GM12878 (cell line): ENCODE data around the gene DYNLT4. TPM values are rescaled to one million over a fixed set of nuclear protein-coding genes. Genes with fewer than 3 reads are reported as not detected.

Experiments used
- ATAC-seq: fragments of 200-7000 bp; cut with Tn5 transposase; 3 replicates; pipeline ENCODE4 v1.9.1; 2020; ENCODE audit warnings: mild to moderate bottlenecking, moderate library complexity
- BruUV-seq: library from RNA; stranded (reverse); fragments of 400-500 nt; replicated peaks from 2 replicates; lab custom pipeline; 2021; lab: Mats Ljungman, UMichigan
- CTCF ChIA-PET: fragments of 300-600 bp; sonication (Branson Sonifier 250); formaldehyde crosslinking; extraction: SDS; loops from one replicate; lab custom pipeline; 2021; ENCODE audit warnings: inconsistent platforms; lab: Yijun Ruan, JAX
- POLR2A ChIA-PET: fragments of 350-600 bp; formaldehyde crosslinking; extraction: SDS; loops from one replicate; lab custom pipeline; 2021; ENCODE audit warnings: inconsistent platforms; lab: Charles Lee
- RAD21 ChIA-PET: fragments of 300-600 bp; sonication (Branson Sonifier 250); formaldehyde crosslinking; loops from one replicate; lab custom pipeline; 2023; ENCODE audit warnings: antibody characterized with exemption; ENCODE audit not compliant: unreplicated experiment; lab: Charles Lee
- SMC1A ChIA-PET: fragments of 300-600 bp; sonication (Branson Sonifier 250); formaldehyde crosslinking; loops from one replicate; lab custom pipeline; 2023; ENCODE audit not compliant: unreplicated experiment, uncharacterized antibody; lab: Charles Lee
- DNase-seq: peaks from one replicate; pipeline ENCODE4 v3.0.0-alpha.2; 2011; ENCODE audit warnings: low read depth, low spot score
- FAIRE-seq: peaks from 3 replicates; lab custom pipeline; 2011; peaks lifted over from hg19 to GRCh38; lab: Jason Lieb, UNC
- H2AFZ ChIP-seq: 2 replicates; pipeline ENCODE4 v1.6.0; 2011; ENCODE audit warnings: low read depth, low read length, control low read depth; ENCODE audit not compliant: control insufficient read depth
- H3K27ac ChIP-seq: 2 replicates; pipeline ENCODE4 v1.5.1; 2011; ENCODE audit warnings: control low read depth; ENCODE audit not compliant: control insufficient read depth, insufficient read depth
- H3K27me3 ChIP-seq, 2 experiments: replicated peaks in 1 of 2; 2 replicates each; pipeline versions ENCODE4 v1.6.0 to v1.6.1; 2011; ENCODE audit warnings: low read length in 1 of 2; ENCODE audit not compliant: control insufficient read depth in 2 of 2, insufficient read depth in 2 of 2
- H3K36me3 ChIP-seq, 2 experiments: 2 replicates each; pipeline ENCODE4 v1.5.1; 2011; ENCODE audit warnings: low read length in 1 of 2; ENCODE audit not compliant: control insufficient read depth in 2 of 2, insufficient read depth in 2 of 2
- H3K4me1 ChIP-seq: 2 replicates; pipeline ENCODE4 v1.6.1; 2011; ENCODE audit warnings: mild to moderate bottlenecking, low read length, moderate library complexity, mixed read lengths; ENCODE audit not compliant: control insufficient read depth, insufficient read depth
- H3K4me2 ChIP-seq: 2 replicates; pipeline ENCODE4 v1.6.0; 2011; ENCODE audit warnings: control low read depth; ENCODE audit not compliant: control insufficient read depth, insufficient read depth
- H3K4me3 ChIP-seq: fragments of 200-600 bp; sonication (generic); 2 replicates; pipeline ENCODE4 v1.5.1; 2016
- H3K79me2 ChIP-seq: 2 replicates; pipeline ENCODE4 v1.6.0; 2011; ENCODE audit warnings: low read length; ENCODE audit not compliant: control insufficient read depth, insufficient read depth
- H3K9ac ChIP-seq: 2 replicates; pipeline ENCODE4 v1.8.0; 2011; ENCODE audit warnings: low read length, control low read depth, mixed read lengths; ENCODE audit not compliant: control insufficient read depth, insufficient read depth
- H3K9me3 ChIP-seq: replicated peaks from 3 replicates; pipeline ENCODE4 v1.5.1; 2011; ENCODE audit warnings: mild to moderate bottlenecking, low read length; ENCODE audit not compliant: control insufficient read depth, insufficient read depth
- H4K20me1 ChIP-seq: 2 replicates; pipeline ENCODE4 v1.6.0; 2011; ENCODE audit not compliant: control insufficient read depth, insufficient read depth
- BCLAF1 ChIP-seq: fragments of 450-650 bp; IDR thresholded peaks from 2 replicates; pipeline ENCODE4 v1.6.1; 2017; ENCODE audit warnings: antibody characterized with exemption, mild to moderate bottlenecking, moderate library complexity
- EGR1 ChIP-seq, 2 experiments: IDR thresholded peaks; 1 replicate in 1 of 2; 2 replicates in 1 of 2; pipeline ENCODE4 v1.6.1; 2011 to 2012; ENCODE audit warnings: low read depth in 2 of 2, low read length in 2 of 2, borderline replicate concordance in 1 of 2, mild to moderate bottlenecking in 1 of 2, moderate library complexity in 1 of 2
- ESRRA ChIP-seq: IDR thresholded peaks from 2 replicates; pipeline ENCODE4 v1.6.1; 2012; ENCODE audit warnings: mild to moderate bottlenecking, low read length, improper control_type of control experiment
- GATAD2B ChIP-seq: fragments of 450-650 bp; conservative IDR thresholded peaks from 2 replicates; pipeline ENCODE4 v1.6.1; 2017; ENCODE audit warnings: low read depth, mild to moderate bottlenecking, moderate library complexity
- MAX ChIP-seq: IDR thresholded peaks from 2 replicates; pipeline ENCODE4 v1.6.1; 2012; ENCODE audit warnings: low read depth, low read length, improper control_type of control experiment
- NFYA ChIP-seq: IDR thresholded peaks from 2 replicates; pipeline ENCODE4 v1.6.1; 2011; ENCODE audit warnings: low read depth, mild to moderate bottlenecking, low read length, improper control_type of control experiment, borderline replicate concordance
- NFYB ChIP-seq: IDR thresholded peaks from 2 replicates; pipeline ENCODE4 v1.6.1; 2011; ENCODE audit warnings: low read depth, mild to moderate bottlenecking, low read length, improper control_type of control experiment, moderate library complexity; ENCODE audit not compliant: insufficient read depth
- NKRF ChIP-seq: fragments of 450-650 bp; conservative IDR thresholded peaks from 2 replicates; pipeline ENCODE4 v1.6.1; 2017; ENCODE audit warnings: mild to moderate bottlenecking, moderate library complexity
- SIN3A ChIP-seq: IDR thresholded peaks from 2 replicates; pipeline ENCODE4 v1.6.1; 2012; ENCODE audit warnings: low read depth, low read length, improper control_type of control experiment
- WGBS: methylation state at CpG from one replicate; pipeline ENCODE4 v1.1.6; 2016; ENCODE audit warnings: low lambda C conversion rate; ENCODE audit not compliant: insufficient replicate concordance, insufficient coverage; ENCODE audit errors: missing lambda C conversion rate; 5-methylcytosine and 5-hydroxymethylcytosine counted together
- in situ Hi-C: fragments of 300-500 bp; cut with MboI; formaldehyde crosslinking; loops from 9 replicates; pipeline ENCODE4 v1.14.3; 2018; ENCODE audit warnings: mixed read lengths
- intact Hi-C: fragments of 100-400 bp; cut with micrococcal nuclease; formaldehyde crosslinking; loops from one replicate; pipeline ENCODE4 v1.14.2; 2022; ENCODE audit not compliant: unreplicated experiment
- polyA plus RNA-seq, 11 experiments: library from polyadenylated mRNA; depleted of rRNA in 4 of 11; unstranded in 6 of 11; stranded (reverse) in 5 of 11; fragments of >200 nt; fragmentation: Nextera tagmentation in 4 of 11; fragmentation: Illumina TruSeq in 1 of 11; extraction: Ambion mirVana in 4 of 11; extraction: Trizol in 1 of 11; gene quantifications; 1 replicate in 1 of 11; 2 replicates in 10 of 11; pipeline versions ENCODE4 v1.2.1 to v1.2.3, GENCODE V29; 2011 to 2016; ENCODE audit warnings: inconsistent platforms in 2 of 11, missing spikeins in 2 of 11, low read depth in 1 of 11
- total RNA-seq, 4 experiments: library from RNA; depleted of rRNA in 3 of 4; stranded (reverse); fragments of >200 nt in 3 of 4; fragmentation: Illumina TruSeq in 1 of 4; extraction: Trizol in 1 of 4; gene quantifications; 2 replicates each; pipeline versions ENCODE4 v1.2.1 to v1.2.3, GENCODE V29; 2013 to 2021
- TF ChIP-seq, protein P1 (sequence below): fragments of 450-650 bp; IDR thresholded peaks from 2 replicates; pipeline ENCODE4 v1.6.1; 2017; ENCODE audit warnings: borderline replicate concordance

DYNLT4 gene
- total and polyA plus RNA-seq, 10 of the 15 experiments (the other 5 are each of a cell fraction or from before 2014, with no cell fraction given) = 0.23 to 0.28 TPM; not detected in 8

DNA sequence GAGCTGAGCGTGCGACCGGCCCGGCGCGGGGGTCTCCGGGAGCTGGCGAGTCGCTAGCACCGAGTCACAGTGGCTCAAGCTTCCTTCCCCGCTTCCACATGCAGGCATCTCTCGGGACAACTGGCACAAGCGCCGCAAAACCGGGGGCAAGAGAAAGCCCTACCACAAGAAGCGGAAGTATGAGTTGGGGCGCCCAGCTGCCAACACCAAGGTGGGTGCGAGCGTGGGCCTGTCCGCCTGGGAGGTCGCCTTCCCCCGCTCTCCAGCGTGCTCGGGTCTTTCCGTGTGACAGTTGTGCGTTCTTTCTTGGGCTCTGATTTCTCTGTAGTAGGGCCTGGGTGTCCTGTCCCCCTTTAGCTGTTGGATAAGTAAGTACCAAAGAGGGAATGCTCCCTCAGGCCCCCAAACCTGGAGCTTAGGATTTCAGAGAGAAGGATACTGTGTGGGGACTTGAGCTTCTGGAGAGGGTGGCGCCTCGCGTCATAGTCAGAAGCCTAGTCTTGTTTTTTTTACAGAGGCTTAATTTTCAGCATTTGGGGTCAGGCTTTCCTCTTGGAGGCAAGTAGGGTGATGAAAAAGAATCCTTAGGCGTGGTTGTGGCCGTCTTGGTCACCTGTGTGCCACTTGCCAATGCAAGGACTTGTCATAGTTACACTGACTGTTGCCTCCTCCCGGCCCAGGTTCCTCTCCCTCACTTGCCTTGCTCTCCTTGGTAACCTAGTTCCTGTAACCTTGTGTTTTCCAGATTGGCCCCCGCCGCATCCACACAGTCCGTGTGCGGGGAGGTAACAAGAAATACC lies 31.0 kb downstream of the DYNLT4 start (continued):
- TF ChIP-seq NKRF (0 out of 2 replicates have a peak, but pooled peaks have one; percentile 75), EGR1 (IDR thresholded peaks at IDR 0.05; ENCODE audit: borderline replicate concordance in 1 of 2, low read depth in 2 of 2, low read length in 2 of 2) (0 out of 3 replicates have a peak, but pooled peaks of 1 of the 2 experiments have one; percentile 13), SIN3A (0 out of 2 replicates have a peak, but pooled peaks have one; percentile 22)

DNA sequence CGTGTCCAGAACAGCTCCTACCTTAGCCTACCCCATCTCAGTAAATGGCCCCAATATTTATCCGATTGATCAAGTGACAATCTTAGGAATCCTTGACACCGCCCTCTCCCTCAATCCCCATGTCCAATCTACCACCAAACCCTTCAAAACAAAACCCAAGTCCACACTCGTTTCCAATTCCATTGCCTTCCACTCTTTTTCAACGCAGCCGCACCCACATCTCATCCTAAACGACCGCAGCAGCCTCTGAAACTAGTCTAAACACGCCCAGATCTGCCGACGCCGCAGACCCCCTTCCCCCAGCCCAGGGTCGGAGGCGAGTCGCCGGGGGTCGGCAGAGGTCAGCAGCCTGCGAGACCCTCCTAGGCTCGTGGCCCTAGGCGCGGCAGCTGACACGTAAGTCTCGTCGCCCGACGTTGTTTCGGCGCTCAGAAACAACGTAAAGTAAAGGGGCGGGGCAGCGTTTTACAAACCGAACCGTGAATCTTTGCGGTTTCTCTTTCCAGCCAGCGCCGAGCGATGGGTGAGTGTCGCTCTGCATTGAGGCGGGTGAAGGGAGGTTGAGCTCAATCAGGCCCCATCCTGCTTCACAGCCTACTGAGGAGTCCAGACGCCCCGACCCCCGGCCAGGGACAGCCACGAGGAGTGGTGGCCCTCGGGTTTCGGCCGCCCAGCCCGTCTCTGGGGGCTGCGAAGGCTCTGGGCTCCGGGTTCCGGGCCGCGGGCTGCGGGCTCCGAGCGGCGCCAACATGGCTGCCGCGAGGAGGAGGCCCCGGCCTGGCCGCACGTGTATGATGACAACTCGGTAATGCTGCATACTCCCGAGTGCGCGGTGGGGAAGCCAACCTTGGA lies 31.8 kb downstream of the DYNLT4 start, which contains the start of gene RPS8:
Gene RPS8 (plus strand): TSS at position 463 of the 852 bp plus-strand sequence. CDS start 57 bp downstream, at position 520.
- Histone ChIP-seq H3K36me3 (peaks cover 8 to 19% of the 10 kb centered on the region in 2 experiments), H3K9ac (peak within 1 kb of the TSS; percentile 99), H3K27ac (peak within 1 kb of the TSS; percentile 92), H3K4me3 (peak within 1 kb of the TSS; percentile 73), H3K9me3 (no peaks in the 10 kb centered on the region), H3K4me2 (peak within 1 kb of the TSS; percentile 73), H2AFZ (peak within 1 kb of the TSS; percentile 73), H3K79me2 (peaks cover 43% of the 10 kb centered on the region), H3K27me3 (no peaks in the 10 kb centered on the region), H4K20me1 (peaks cover 12% of the 10 kb centered on the region), H3K4me1 (peaks cover 13% of the 10 kb centered on the region)
- ChIA-PET CTCF (interaction anchor here (0.5 to 4.0 kb wide), 13 partner anchors 8 to 239 kb away, joined by 3 to 39 read pairs (median 5); partner anchors contain the start of genes PLK3 and RNU5D-1), RAD21 (interaction anchor here (0.7 to 2.1 kb wide), 12 partner anchors 9 to 528 kb away, joined by 3 to 7 read pairs (median 4); partner anchors contain the start of genes HECTD3, PLK3 and UROD), POLR2A (interaction anchor here (0.6 to 2.7 kb wide), 25 partner anchors 9 to 808 kb away, joined by 3 to 29 read pairs (median 5); partner anchors contain the start of genes BEST4, BTBD19, PLK3 and RNU5D-1), SMC1A (interaction anchor here (0.7 to 2.3 kb wide), 11 partner anchors 11 to 68 kb away, joined by 3 to 12 read pairs (median 3); partner anchors contain the start of genes PLK3 and RNU5D-1)
- under 1% methylated on average over 65 of the region's 65 CpGs for whole genome bisulfite sequencing
- in situ Hi-C loops = no loop called here
- FAIRE-seq (peak; percentile 54), ATAC-seq (peak; percentile 81), DNase-seq (peak; percentile 74)
- BruUV-seq = TSS peak; percentile 99
- intact Hi-C loops = loop anchor here (5.0 kb wide), 1 partner anchor 42 kb away; no protein-coding TSS in a partner anchor
- TF ChIP-seq, protein P1, sequence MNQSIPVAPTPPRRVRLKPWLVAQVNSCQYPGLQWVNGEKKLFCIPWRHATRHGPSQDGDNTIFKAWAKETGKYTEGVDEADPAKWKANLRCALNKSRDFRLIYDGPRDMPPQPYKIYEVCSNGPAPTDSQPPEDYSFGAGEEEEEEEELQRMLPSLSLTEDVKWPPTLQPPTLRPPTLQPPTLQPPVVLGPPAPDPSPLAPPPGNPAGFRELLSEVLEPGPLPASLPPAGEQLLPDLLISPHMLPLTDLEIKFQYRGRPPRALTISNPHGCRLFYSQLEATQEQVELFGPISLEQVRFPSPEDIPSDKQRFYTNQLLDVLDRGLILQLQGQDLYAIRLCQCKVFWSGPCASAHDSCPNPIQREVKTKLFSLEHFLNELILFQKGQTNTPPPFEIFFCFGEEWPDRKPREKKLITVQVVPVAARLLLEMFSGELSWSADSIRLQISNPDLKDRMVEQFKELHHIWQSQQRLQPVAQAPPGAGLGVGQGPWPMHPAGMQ = no peak
- TF ChIP-seq NFYA (no peak), NFYB (no peak), BCLAF1 (no peak), GATAD2B (peak; percentile 87), MAX (peak; percentile 95), ESRRA (peak; percentile 47; the same call in 1 of the 2 replicates)
